ENCODE measurements around the gene STXBP6.

GRCh38 chr14:24879661-24880386 lies 170.1 kb downstream of the STXBP6 start:
- TF ChIP-seq, protein P1, sequence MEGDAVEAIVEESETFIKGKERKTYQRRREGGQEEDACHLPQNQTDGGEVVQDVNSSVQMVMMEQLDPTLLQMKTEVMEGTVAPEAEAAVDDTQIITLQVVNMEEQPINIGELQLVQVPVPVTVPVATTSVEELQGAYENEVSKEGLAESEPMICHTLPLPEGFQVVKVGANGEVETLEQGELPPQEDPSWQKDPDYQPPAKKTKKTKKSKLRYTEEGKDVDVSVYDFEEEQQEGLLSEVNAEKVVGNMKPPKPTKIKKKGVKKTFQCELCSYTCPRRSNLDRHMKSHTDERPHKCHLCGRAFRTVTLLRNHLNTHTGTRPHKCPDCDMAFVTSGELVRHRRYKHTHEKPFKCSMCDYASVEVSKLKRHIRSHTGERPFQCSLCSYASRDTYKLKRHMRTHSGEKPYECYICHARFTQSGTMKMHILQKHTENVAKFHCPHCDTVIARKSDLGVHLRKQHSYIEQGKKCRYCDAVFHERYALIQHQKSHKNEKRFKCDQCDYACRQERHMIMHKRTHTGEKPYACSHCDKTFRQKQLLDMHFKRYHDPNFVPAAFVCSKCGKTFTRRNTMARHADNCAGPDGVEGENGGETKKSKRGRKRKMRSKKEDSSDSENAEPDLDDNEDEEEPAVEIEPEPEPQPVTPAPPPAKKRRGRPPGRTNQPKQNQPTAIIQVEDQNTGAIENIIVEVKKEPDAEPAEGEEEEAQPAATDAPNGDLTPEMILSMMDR (IDR thresholded peaks at IDR 0.05): no peak
- TF ChIP-seq POLR2AphosphoS5 (IDR thresholded peaks at IDR 0.05; ENCODE audit: low read depth, low read length): no peak
